Measurements from ENCODE around the gene ZNRF3.

DNA sequence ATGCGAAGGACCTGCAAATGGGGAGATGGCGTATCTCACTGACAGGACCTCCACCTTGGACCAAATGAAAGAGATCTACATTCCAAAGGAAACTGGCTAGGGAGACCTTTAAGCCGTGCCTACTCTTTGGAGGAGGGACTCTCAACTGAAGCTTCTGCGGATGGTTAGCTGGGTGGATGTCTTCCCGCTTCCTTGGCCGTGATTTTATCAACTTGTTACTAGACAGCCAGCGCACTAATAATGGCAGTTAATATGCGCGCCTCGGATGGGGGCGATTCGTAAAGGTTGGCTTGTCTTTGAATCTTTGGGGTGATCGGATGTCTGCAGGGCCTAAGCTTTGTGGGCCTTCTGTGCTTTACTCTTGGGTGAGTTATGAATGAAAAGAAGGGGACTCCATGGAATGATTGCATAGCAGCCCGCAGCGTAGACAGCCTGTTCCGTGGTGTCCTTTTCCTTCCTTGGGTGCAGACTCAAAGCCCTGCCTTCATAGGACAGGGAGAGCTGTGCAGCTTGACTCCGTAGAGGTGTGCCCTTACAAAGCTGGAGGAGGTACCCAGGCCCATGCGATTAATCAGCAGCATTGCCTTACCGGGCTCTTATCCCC, 1.5 kb downstream of the ZNRF3 start:
- TF ChIP-seq POLR2AphosphoS5 (IDR thresholded peaks at IDR 0.05; ENCODE audit: low read depth, low read length): no peak
- TF ChIP-seq TAF1 (IDR thresholded peaks at IDR 0.05; ENCODE audit: low read depth, low read length): no peak
- no peak for TF ChIP-seq POLR2A (IDR thresholded peaks at IDR 0.05; ENCODE audit: low read depth, low read length)
- TF ChIP-seq SPI1 (IDR thresholded peaks at IDR 0.05; ENCODE audit: low read depth, low read length): no peak
- no peak for TF ChIP-seq PAX5 (IDR thresholded peaks at IDR 0.05; ENCODE audit: insufficient read depth, low read length, severe bottlenecking)
- no peak for TF ChIP-seq POU2F2 (IDR thresholded peaks at IDR 0.05; ENCODE audit: low read depth, low read length)
